GM18519 (cell line): ENCODE data around the gene SP3.

Experiments
- ATAC-seq: cut with Tn5 transposase; IDR thresholded peaks from one replicate; pipeline ENCODE4 v1.9.1; 2021; ENCODE audit warnings: mild to moderate bottlenecking, moderate library complexity; ENCODE audit not compliant: unreplicated experiment, low FRiP score

The SP3 gene

GRCh38 chr2:173865971-173866873, 99.0 kb downstream of the SP3 start:
- ATAC-seq: no peak

- no peak for ATAC-seq
These were observed 102.5 kb downstream of the SP3 start for GRCh38 chr2:173862612-173863217.

- no peak for ATAC-seq
These were observed 104.6 kb downstream of the SP3 start for GRCh38 chr2:173860566-173860965.

GRCh38 chr2:173860082-173860481, 105.1 kb downstream of the SP3 start:
- no peak for ATAC-seq

GRCh38 chr2:173858291-173858731, 106.9 kb downstream of the SP3 start:
- ATAC-seq: no peak
